ENCODE measurements around the gene PRAMEF9. TPM values are rescaled to one million over a fixed set of nuclear protein-coding genes. Genes with fewer than 3 reads are reported as not detected.
"Not testable (repeated sequence)": the region's sequence is repeated elsewhere in the genome, so short reads cannot be mapped to it uniquely, and the experiment has no call there.

PRAMEF9 gene
- total RNA-seq = not detected
- long read RNA-seq = 0 reads

DNA sequence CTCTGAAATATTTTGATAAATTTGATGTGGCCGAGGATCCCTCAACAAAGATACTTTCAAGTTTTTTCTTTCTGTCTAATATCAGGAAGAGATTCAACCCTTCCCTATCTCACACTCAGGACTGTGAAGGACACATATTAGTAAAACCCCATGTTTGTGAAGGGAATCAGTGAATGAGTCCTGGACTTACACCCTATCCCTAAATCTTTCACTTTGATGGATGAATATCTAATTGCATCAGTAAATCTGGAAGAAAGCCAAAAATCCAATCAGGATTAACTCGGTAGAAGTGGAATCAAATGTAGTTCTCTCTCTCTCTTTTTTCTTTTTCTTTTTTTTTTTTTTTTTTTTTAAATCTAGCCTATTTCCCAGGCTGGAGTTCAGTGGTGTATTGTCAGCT is at the start of gene PRAMEF9:
Gene PRAMEF9 (plus strand): TSS at position 301 of the 400 bp plus-strand sequence. CDS start 3,433 bp downstream, outside the sequence.
- intact Hi-C loops (cut with DNase I); H3K36me3 ChIP-seq; DNase-seq; H3K9me3 ChIP-seq; H3K27ac ChIP-seq; ATAC-seq; H3K4me3 ChIP-seq; H3K4me1 ChIP-seq; H3K27me3 ChIP-seq: not testable (repeated sequence)
- WGBS (ENCODE audit: insufficient coverage, low coverage, low lambda C conversion rate, missing lambda C conversion rate) = 48% methylated on average over 2 of the region's 2 CpGs

DNA sequence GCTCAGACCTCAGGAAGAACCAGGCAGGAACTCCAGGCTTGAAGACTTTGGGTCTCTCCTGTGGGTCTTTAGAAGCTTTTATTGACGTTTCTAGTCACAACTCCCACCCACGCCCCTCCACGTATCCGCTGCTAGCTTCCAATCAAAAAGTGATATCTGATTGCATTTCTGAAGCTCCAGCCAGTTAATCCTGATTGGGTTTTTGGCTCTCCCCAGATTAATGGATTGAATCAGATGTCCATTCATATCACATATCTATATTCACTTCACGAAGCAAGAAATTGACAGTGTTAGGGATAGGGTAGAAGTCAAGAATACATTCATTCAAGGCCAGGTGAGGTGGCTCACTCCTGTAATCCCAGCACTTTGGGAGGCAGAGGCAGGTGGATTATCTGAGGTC is 15.7 kb upstream of the PRAMEF9 start, which contains the start of gene PRAMEF26:
Gene PRAMEF26 (minus strand): TSS at position 101 of the 400 bp plus-strand sequence. CDS start 2,914 bp downstream, outside the sequence.
- DNase-seq; H3K27me3 ChIP-seq; H3K9me3 ChIP-seq; H3K4me1 ChIP-seq; intact Hi-C loops (cut with DNase I); H3K4me3 ChIP-seq; ATAC-seq; H3K36me3 ChIP-seq; H3K27ac ChIP-seq: not testable (repeated sequence)
- WGBS (ENCODE audit: insufficient coverage, low coverage, low lambda C conversion rate, missing lambda C conversion rate) = no CpG with 5 or more reads among the region's 5 CpGs

DNA sequence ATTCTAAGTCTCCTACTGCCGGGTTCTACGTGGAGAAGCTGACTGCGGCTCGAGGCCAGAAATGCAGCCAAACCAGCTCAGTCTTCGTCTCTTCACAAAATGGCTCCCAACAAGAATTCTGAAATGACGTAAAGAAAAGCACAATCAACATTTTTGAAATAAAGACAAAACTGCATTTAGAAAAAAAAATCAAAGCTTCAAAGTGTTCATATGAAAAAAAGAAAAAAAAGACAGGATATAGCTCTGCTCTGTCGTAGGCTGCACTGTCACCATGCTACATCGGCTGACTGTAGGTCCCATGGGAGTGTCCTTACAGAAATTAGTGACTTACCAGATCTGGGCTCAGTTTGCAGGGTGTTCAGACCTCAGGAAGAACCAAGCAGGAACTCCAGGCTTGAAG is 6.1 kb upstream of the PRAMEF9 start, which contains the start of gene HNRNPCL4:
Gene HNRNPCL4 (minus strand): TSS at position 101 of the 400 bp plus-strand sequence. CDS start 164 bp downstream, outside the sequence.
- intact Hi-C loops (cut with DNase I); H3K27me3 ChIP-seq; H3K27ac ChIP-seq; H3K9me3 ChIP-seq; H3K4me3 ChIP-seq; H3K4me1 ChIP-seq; ATAC-seq; DNase-seq; H3K36me3 ChIP-seq: not testable (repeated sequence)
- no CpG with 5 or more reads among the region's 8 CpGs for WGBS (ENCODE audit: insufficient coverage, low coverage, low lambda C conversion rate, missing lambda C conversion rate)

DNA sequence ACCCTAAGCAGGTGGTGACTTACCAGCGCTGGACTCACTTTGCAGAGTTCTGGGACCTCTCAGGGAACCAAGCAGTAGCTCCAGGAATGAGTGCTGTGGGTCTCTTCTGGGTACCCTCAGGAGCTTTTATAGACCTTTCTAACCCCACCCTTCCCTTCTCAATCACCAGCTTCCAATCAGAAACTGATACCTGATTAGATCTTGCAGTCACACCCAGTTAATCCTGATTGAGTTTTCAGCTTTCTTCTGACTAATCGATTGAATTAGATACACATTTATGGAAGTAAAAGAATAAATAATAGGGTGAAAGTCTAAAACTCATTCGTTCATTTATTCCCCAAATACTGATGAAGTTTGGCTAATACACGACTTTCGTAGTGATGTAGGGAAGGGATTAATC is 29.7 kb downstream of the PRAMEF9 start, which contains the start of gene PRAMEF13:
Gene PRAMEF13 (minus strand): TSS at position 101 of the 400 bp plus-strand sequence. CDS start 1,820 bp downstream, outside the sequence.
- ATAC-seq; H3K27ac ChIP-seq; H3K4me1 ChIP-seq; H3K4me3 ChIP-seq; H3K27me3 ChIP-seq; DNase-seq; H3K9me3 ChIP-seq; H3K36me3 ChIP-seq; intact Hi-C loops (cut with DNase I): not testable (repeated sequence)
- 88% methylated on average over 1 of the region's 5 CpGs for WGBS (ENCODE audit: insufficient coverage, low coverage, low lambda C conversion rate, missing lambda C conversion rate)

DNA sequence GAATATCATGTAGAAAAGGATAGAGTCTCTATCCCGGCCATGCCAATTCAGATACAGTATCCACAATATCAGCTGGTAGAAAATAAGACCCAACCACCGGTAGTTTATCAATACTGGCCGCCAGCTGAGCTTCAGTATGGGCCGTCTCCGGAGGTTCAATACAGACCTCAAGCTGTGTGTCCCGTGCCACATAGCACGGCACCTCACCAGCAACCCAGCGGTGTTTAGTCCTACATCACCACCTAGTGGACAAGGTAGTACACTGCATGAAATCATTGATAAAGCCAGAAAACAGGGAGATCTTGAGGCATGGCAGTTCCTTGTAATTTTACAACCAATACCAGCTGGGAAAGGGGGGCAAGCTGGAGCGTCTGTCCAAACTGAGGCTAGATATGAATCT is 37.1 kb downstream of the PRAMEF9 start:
- H3K4me1 ChIP-seq; H3K36me3 ChIP-seq; DNase-seq; H3K27me3 ChIP-seq; H3K4me3 ChIP-seq; H3K27ac ChIP-seq; intact Hi-C loops (cut with DNase I); H3K9me3 ChIP-seq: not testable (repeated sequence)
- ATAC-seq = peak; percentile 44 to 67 (median 56)
- WGBS (ENCODE audit: insufficient coverage, low coverage, low lambda C conversion rate, missing lambda C conversion rate) = no CpG with 5 or more reads among the region's 9 CpGs

DNA sequence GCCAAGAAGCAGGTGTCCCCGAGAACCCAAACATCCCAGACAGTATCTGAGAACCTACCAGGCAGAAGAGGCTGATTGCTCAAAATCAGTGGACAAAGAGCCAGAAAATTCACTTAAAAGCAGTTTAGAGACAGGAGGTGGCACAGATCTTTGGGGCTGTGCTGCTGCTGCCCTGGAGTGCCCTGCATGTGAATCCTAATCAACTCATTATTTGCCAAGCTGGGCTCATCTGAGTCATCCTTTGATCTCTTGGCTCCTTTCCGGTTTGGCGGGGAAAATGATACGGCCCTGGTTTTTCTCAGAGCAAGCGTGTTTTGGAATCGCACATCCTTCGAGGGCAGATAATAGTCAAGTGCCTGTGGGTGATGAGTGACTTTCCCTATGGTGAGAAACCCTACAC is 45.0 kb downstream of the PRAMEF9 start:
- WGBS (ENCODE audit: insufficient coverage, low coverage, low lambda C conversion rate, missing lambda C conversion rate) = no CpG with 5 or more reads among the region's 7 CpGs
- H3K9me3 ChIP-seq; H3K27me3 ChIP-seq; H3K4me1 ChIP-seq; intact Hi-C loops (cut with DNase I); H3K36me3 ChIP-seq; DNase-seq; H3K4me3 ChIP-seq; H3K27ac ChIP-seq: not testable (repeated sequence)
- peak; percentile 38 to 83 (median 58) for ATAC-seq

DNA sequence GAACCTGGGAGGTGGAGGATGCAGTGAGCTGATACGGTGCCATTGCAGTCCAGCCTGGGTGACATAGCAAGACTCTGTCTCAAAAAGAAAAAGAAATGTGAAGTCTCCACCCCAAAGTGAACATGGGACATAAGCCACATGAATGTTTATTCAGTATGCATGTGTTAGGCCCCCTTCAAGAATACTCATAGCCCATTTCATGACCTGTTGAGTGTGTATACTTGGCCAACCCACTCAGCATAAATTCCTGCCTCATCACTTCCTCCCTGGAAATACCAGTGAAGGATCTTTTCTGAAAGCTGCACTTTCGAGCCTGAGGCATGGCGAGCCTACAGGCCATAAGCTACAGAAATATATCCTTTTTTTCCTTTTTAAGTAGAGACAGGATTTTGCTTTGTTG is 47.6 kb downstream of the PRAMEF9 start:
- H3K27me3 ChIP-seq; H3K4me3 ChIP-seq; intact Hi-C loops (cut with DNase I); ATAC-seq; H3K36me3 ChIP-seq; H3K9me3 ChIP-seq; H3K4me1 ChIP-seq; H3K27ac ChIP-seq; DNase-seq: not testable (repeated sequence)
- no CpG with 5 or more reads among the region's 3 CpGs for WGBS (ENCODE audit: insufficient coverage, low coverage, low lambda C conversion rate, missing lambda C conversion rate)

DNA sequence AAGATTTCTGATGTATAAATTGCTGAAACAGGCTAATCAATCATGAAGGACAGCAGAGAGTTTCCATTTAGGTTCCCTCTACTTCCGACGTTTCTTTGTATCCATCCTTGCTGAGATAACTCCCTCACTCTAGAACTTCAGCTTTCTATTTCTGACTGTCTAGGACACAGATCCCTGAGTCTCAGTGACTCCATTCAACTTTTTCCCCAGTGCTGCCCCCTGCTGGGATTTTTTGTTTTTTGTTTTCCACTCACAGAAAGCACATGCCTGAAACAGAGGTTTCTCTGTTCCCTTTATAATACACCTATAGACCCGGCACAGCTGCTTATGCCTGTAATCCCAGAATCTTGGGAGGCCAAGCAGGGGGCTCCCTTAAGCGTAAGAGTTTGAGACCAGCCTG is 51.1 kb downstream of the PRAMEF9 start:
- WGBS (ENCODE audit: insufficient coverage, low coverage, low lambda C conversion rate, missing lambda C conversion rate) = no CpG with 5 or more reads among the region's 4 CpGs
- H3K9me3 ChIP-seq; H3K36me3 ChIP-seq; H3K4me1 ChIP-seq; H3K4me3 ChIP-seq; intact Hi-C loops (cut with DNase I); DNase-seq; H3K27ac ChIP-seq; H3K27me3 ChIP-seq: not testable (repeated sequence)
- ATAC-seq = peak in 1 of 4 donors; percentile 37

All from right lobe of liver (tissue), 6 donors.